ENCODE results near the gene ATP5F1B.

- TF ChIP-seq CTCF (IDR thresholded peaks at IDR 0.05; ENCODE audit: low read length) (no peak), EZH2phosphoT487 (IDR thresholded peaks at IDR 0.05; ENCODE audit: low read length) (no peak), EZH2 (optimal IDR thresholded peaks at IDR 0.05; ENCODE audit: low read depth, low read length) (no peak)
Measured at GRCh38 chr12:56637621-56638020, 8.2 kb downstream of the ATP5F1B start.

All from MM.1S (cell line).